Immature natural killer cell (primary cell): ENCODE results near the gene MFSD12. TPM values are rescaled to one million over a fixed set of nuclear protein-coding genes. Genes with fewer than 3 reads are reported as not detected.
A peak's percentile ranks its signal among the peaks of the same experiment; 100 is the strongest.

Source experiments
- DNase-seq, 3 donors: peaks; one replicate each; pipeline ENCODE4 v3.0.0; 2022; ENCODE audit warnings: mixed read lengths in 1 of 3
- H3K27ac Mint-ChIP-seq, 6 donors: one replicate each; pipeline ENCODE4 v1.8.0; 2020; ENCODE audit warnings: mixed read lengths in 6 of 6, mild to moderate bottlenecking in 5 of 6, inconsistent platforms in 4 of 6, moderate library complexity in 3 of 6
- H3K27me3 Mint-ChIP-seq, 3 donors: one replicate each; pipeline ENCODE4 v1.8.0; 2020 to 2021; ENCODE audit warnings: low read depth in 3 of 3, mild to moderate bottlenecking in 3 of 3, mixed read lengths in 3 of 3, moderate library complexity in 3 of 3, inconsistent platforms in 1 of 3
- H3K36me3 Mint-ChIP-seq, 3 donors: one replicate each; pipeline ENCODE4 v1.8.0; 2020; ENCODE audit warnings: mixed read lengths in 3 of 3, inconsistent platforms in 2 of 3, mild to moderate bottlenecking in 2 of 3
- H3K4me1 Mint-ChIP-seq, 2 donors: one replicate each; pipeline ENCODE4 v1.8.0; 2020; ENCODE audit warnings: inconsistent platforms in 2 of 2, mild to moderate bottlenecking in 2 of 2, mixed read lengths in 2 of 2, moderate library complexity in 1 of 2
- H3K4me3 Mint-ChIP-seq, 5 donors: one replicate each; pipeline ENCODE4 v1.8.0; 2020; ENCODE audit warnings: mild to moderate bottlenecking in 5 of 5, mixed read lengths in 5 of 5, inconsistent platforms in 3 of 5, moderate library complexity in 3 of 5
- H3K9me3 Mint-ChIP-seq, 6 donors: one replicate each; pipeline ENCODE4 v1.8.0; 2020; ENCODE audit warnings: mild to moderate bottlenecking in 6 of 6, mixed read lengths in 6 of 6, inconsistent platforms in 4 of 6, moderate library complexity in 3 of 6
- polyA plus RNA-seq, 3 donors: library from polyadenylated mRNA; unstranded; fragments of 300-500 nt; fragmentation: Illumina TruSeq; gene quantifications; one replicate each; pipeline ENCODE4 v1.2.3, GENCODE V29; 2021

The MFSD12 gene
- 10 to 100 TPM; 17.1 to 26.9 (median 25.6) TPM for polyA plus RNA-seq

GRCh38 chr19:3557461-3558248 is at the start of gene MFSD12:
Gene MFSD12, minus strand, starts transcription at chr19:3557586. Its CDS starts 183 bp downstream, at chr19:3557403.
- Mint-ChIP-seq H3K9me3 (no peaks in the 10 kb centered on the region), H3K4me1 (peaks cover 34% of the 10 kb centered on the region in 2 donors), H3K27ac (peak within 1 kb of the TSS; percentile 78 to 92 (median 88)), H3K4me3 (peak within 1 kb of the TSS; percentile 88 to 98 (median 94)), H3K27me3 (peaks cover 6 to 13% (median 6%) of the 10 kb centered on the region in 3 donors), H3K36me3 (no peaks in the 10 kb centered on the region)
- peak; percentile 92 to 94 (median 93) for DNase-seq

DNA sequence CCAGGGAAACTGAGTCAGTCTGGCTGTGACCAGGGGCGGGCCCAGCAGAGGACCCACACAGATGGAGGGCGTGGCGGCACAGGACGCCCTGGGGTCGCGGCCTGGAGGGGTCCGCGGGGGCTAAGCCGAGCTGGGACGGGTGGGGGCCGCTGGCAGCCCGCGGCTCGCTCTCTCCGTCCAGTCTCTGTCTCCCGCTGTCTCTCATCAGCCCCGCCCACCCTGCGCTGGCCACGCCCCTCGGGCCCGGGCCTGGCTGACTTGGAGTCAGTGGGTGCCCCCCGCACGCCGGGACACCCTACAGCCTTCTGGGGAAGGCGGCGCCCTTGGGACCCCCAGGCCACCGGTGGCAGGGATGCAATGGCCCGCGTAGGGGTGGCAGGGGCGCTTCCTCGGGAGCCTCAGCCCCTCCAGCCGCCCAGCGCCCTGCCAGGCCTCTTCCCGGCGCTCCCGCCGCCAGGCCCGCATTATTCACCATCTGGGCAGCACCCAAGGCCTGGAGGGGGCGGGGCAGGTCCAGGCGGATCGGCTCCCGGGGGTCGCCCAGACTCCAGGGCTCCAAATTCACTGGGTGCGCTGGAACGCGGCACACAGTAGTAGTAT is 49.4 kb upstream of the MFSD12 start, which contains the start of gene TBXA2R:
Gene TBXA2R (minus strand): TSS at position 186 of the 600 bp plus-strand sequence. CDS start 6,241 bp downstream, outside the sequence.
- peaks cover 16 to 22% of the 10 kb centered on the region in 2 donors for H3K4me1 Mint-ChIP-seq
- no peaks in the 10 kb centered on the region for H3K9me3 Mint-ChIP-seq
- no peaks in the 10 kb centered on the region for H3K27me3 Mint-ChIP-seq
- peak; percentile 54 to 58 (median 57) for DNase-seq
- peak within 1 kb of the TSS; percentile 35 to 75 (median 65) for H3K4me3 Mint-ChIP-seq
- peak within 1 kb of the TSS in 2 of 6 donors; percentile 68 to 75 for H3K27ac Mint-ChIP-seq
- peaks cover 0 to under 1% (median 0%) of the 10 kb centered on the region in 3 donors for H3K36me3 Mint-ChIP-seq

- H3K9me3 Mint-ChIP-seq: no peaks in the 10 kb centered on the region
- no peak overlapping the region for H3K27ac Mint-ChIP-seq
Observed at GRCh38 chr19:3606174-3606689, 48.8 kb upstream of the MFSD12 start.

DNA sequence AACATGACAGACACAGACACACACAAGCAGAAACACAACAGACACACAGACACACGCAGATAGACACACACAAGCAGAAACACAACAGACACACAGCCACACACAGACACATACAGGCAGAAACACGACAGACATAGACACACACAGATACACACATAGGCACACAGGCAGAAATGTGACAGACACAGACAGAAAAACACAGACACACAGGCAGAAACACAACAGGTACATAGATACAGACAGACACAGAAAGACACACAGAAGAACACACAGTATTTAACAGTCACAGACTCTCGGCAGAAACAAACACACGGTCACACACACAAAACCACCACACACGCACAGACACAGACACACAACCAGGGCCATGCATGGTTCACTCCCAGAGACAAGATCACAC is 48.4 kb upstream of the MFSD12 start:
- Mint-ChIP-seq H3K36me3 (no peaks in the 10 kb centered on the region), H3K4me1 (peaks cover 16 to 22% of the 10 kb centered on the region in 2 donors), H3K27me3 (no peaks in the 10 kb centered on the region), H3K9me3 (no peaks in the 10 kb centered on the region), H3K4me3 (no peak overlapping the region), H3K27ac (no peak overlapping the region)
- DNase-seq: no peak

More at GRCh38 chr19:3606174-3606689, 48.8 kb upstream of the MFSD12 start:
- peaks cover 16 to 22% of the 10 kb centered on the region in 2 donors for H3K4me1 Mint-ChIP-seq
- H3K27me3 Mint-ChIP-seq: no peaks in the 10 kb centered on the region
- H3K4me3 Mint-ChIP-seq: peak overlapping the region in 1 of 5 donors; percentile 33
- peak; percentile 31 to 47 (median 36) for DNase-seq
- no peaks in the 10 kb centered on the region for H3K36me3 Mint-ChIP-seq

GRCh38 chr19:3605361-3605760 is 48.0 kb upstream of the MFSD12 start:
- no peak overlapping the region for H3K4me3 Mint-ChIP-seq
- H3K27me3 Mint-ChIP-seq: no peaks in the 10 kb centered on the region
- H3K9me3 Mint-ChIP-seq: no peaks in the 10 kb centered on the region
- no peak overlapping the region for H3K27ac Mint-ChIP-seq
- H3K4me1 Mint-ChIP-seq: peaks cover 16 to 21% of the 10 kb centered on the region in 2 donors
- no peak for DNase-seq
- H3K36me3 Mint-ChIP-seq: no peaks in the 10 kb centered on the region

DNA sequence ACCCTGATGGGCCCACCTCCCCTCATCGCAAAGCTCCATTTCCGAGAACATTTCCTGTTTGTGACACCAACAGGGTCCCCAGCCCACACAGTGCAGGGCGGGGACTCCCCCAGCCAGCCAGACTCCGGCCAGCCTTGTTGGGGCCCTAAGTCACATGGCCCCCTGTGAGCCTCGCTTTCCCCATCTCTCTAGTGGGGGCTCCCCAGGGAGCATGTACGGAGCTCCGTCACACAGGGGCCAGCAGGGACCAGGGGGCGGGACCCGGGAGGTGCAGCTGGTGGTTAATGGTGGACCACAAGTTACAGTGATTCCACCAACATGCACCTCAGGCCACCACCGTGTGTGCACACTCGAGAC is 47.6 kb upstream of the MFSD12 start:
- Mint-ChIP-seq H3K27me3 (no peaks in the 10 kb centered on the region), H3K9me3 (no peaks in the 10 kb centered on the region), H3K27ac (no peak overlapping the region), H3K4me3 (no peak overlapping the region), H3K36me3 (no peaks in the 10 kb centered on the region), H3K4me1 (peaks cover 16 to 21% of the 10 kb centered on the region in 2 donors)
- DNase-seq: peak; percentile 48 to 53 (median 48)

GRCh38 chr19:3604227-3604986 is 47.0 kb upstream of the MFSD12 start:
- no peak for DNase-seq
- H3K27ac Mint-ChIP-seq: no peak overlapping the region
- no peaks in the 10 kb centered on the region for H3K9me3 Mint-ChIP-seq
- H3K4me3 Mint-ChIP-seq: peak overlapping the region in 1 of 5 donors; percentile 52
- peaks cover 16 to 18% of the 10 kb centered on the region in 2 donors for H3K4me1 Mint-ChIP-seq
- H3K36me3 Mint-ChIP-seq: no peaks in the 10 kb centered on the region
- no peaks in the 10 kb centered on the region for H3K27me3 Mint-ChIP-seq

DNA sequence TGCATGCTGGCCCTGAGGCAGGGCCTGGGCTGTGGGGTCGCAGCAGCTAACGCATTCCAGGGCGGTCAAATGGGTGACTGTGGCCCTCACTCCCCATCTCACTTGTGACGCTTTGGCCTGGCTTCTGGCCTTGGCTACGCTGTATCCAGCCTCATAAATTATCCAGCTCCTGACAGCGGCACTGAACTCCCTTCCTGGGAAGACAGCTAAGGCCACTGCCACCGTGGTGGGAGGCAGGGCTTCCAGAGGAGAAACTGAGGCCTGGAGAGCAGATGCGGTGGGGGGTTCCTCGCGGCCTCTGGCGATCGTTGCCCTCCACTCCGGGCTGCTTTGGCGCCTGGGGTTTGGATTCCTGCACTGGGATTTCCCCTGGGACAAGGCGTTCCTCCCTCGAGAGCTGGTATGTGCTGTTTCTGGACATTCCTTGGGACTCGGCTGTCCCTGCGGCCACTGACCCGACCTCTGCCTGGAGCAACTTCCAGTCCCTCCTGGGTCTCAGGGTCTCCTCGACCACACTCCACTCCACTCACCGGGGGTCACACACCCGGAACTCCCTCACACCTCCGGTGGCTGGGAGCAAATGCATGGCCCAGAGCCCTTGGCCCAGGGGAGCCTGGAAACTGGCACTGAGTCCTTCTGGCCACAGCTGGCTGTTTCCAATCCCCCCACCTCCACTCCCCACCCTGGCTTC is 45.9 kb upstream of the MFSD12 start:
- H3K4me1 Mint-ChIP-seq: peaks cover 12 to 13% of the 10 kb centered on the region in 2 donors
- no peaks in the 10 kb centered on the region for H3K27me3 Mint-ChIP-seq
- H3K4me3 Mint-ChIP-seq: no peak overlapping the region
- H3K27ac Mint-ChIP-seq: no peak overlapping the region
- no peaks in the 10 kb centered on the region for H3K36me3 Mint-ChIP-seq
- DNase-seq: no peak
- no peaks in the 10 kb centered on the region for H3K9me3 Mint-ChIP-seq

DNA sequence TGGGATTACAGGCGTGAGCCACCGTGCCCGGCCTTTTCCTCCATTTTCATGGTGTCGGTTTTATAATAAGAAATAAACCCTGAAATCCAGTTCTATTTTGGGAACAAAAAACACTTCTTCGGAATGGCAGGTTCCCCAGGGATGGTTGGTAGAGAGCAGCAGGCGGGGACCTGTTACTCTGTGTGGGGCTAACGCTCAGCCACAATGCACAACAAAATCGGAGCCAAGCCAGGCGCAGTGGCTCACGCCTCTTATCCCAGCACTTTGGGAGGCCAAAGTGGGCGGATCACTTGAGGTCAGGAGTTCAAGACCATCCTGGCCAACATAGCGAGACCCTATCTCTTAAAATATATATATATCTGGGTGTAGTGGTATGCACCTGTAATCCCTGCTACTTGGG is 43.6 kb upstream of the MFSD12 start:
- Mint-ChIP-seq H3K27ac (no peak overlapping the region), H3K4me1 (no peaks in the 10 kb centered on the region), H3K4me3 (no peak overlapping the region), H3K9me3 (no peaks in the 10 kb centered on the region), H3K27me3 (no peaks in the 10 kb centered on the region), H3K36me3 (no peaks in the 10 kb centered on the region)
- DNase-seq: no peak

GRCh38 chr19:3599776-3600187 is 42.4 kb upstream of the MFSD12 start:
- Mint-ChIP-seq H3K27me3 (no peaks in the 10 kb centered on the region), H3K9me3 (no peaks in the 10 kb centered on the region), H3K4me3 (no peak overlapping the region), H3K4me1 (no peaks in the 10 kb centered on the region), H3K36me3 (no peaks in the 10 kb centered on the region), H3K27ac (no peak overlapping the region)
- DNase-seq: no peak

DNA sequence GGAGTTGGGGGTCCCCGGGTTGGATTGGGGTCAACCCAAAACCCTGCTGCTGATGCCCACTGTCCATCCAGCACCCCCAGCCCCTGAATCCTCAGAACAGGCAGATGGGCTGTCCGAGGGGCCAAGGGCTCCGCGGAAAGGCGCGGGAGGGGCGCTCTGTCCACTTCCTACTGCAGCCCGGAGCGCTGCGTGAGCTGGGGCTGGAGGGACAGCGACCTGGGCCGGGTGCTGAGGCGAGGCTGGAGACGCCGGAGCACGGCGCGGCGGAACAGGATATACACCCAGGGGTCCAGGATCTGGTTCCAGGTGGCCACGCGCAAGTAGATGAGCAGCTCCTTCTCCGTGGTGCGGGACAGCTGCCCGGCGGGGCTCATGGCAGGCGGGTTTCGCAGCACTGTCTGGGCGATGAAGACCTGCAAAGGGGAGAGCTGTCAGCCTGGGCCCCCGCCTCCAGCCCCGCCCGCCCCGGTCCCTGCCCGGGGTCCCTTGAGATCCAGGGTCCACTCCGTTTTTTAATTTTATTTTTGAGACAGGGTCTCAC is 38.2 kb upstream of the MFSD12 start:
- Mint-ChIP-seq H3K27me3 (no peaks in the 10 kb centered on the region), H3K4me3 (no peak overlapping the region), H3K9me3 (no peaks in the 10 kb centered on the region), H3K36me3 (no peaks in the 10 kb centered on the region), H3K4me1 (no peaks in the 10 kb centered on the region), H3K27ac (no peak overlapping the region)
- no peak for DNase-seq

- DNase-seq: no peak
- Mint-ChIP-seq H3K4me3 (no peak overlapping the region), H3K27me3 (no peaks in the 10 kb centered on the region), H3K36me3 (no peaks in the 10 kb centered on the region), H3K4me1 (no peaks in the 10 kb centered on the region), H3K27ac (no peak overlapping the region), H3K9me3 (no peaks in the 10 kb centered on the region)
Observed at GRCh38 chr19:3593156-3593555, 35.8 kb upstream of the MFSD12 start.
